H9 (cell line): ENCODE measurements around the gene USP20. TPM values are rescaled to one million over a fixed set of nuclear protein-coding genes. Genes with fewer than 3 reads are reported as not detected.

Experiments used
- DNase-seq: peaks from one replicate; pipeline ENCODE4 v3.0.0-alpha.2; 2017
- H2AFZ ChIP-seq: one replicate; pipeline ENCODE4 v1.6.1; 2013; ENCODE audit warnings: mild to moderate bottlenecking, low read length, control low read depth, moderate library complexity
- H2AK5ac ChIP-seq: 2 replicates; pipeline ENCODE4 v1.6.1; 2013; ENCODE audit warnings: low read length, control low read depth, mixed read lengths; ENCODE audit not compliant: insufficient read length
- H2BK120ac ChIP-seq: one replicate; pipeline ENCODE4 v1.6.1; 2013; ENCODE audit warnings: low read depth, mild to moderate bottlenecking, low read length, control low read depth, inconsistent platforms; ENCODE audit not compliant: poor library complexity, severe bottlenecking
- H2BK12ac ChIP-seq: 2 replicates; pipeline ENCODE4 v1.6.1; 2013; ENCODE audit warnings: low read length, control low read depth, mixed read lengths, low read depth; ENCODE audit not compliant: insufficient read length
- H2BK15ac ChIP-seq: 2 replicates; pipeline ENCODE4 v1.6.1; 2013; ENCODE audit warnings: low read depth, low read length, control low read depth
- H2BK20ac ChIP-seq: one replicate; pipeline ENCODE4 v1.6.1; 2013; ENCODE audit warnings: low read depth, mild to moderate bottlenecking, low read length, control low read depth, inconsistent platforms; ENCODE audit not compliant: poor library complexity, severe bottlenecking
- H2BK5ac ChIP-seq: 2 replicates; pipeline ENCODE4 v1.6.1; 2013; ENCODE audit warnings: low read length, control low read depth, mixed read lengths; ENCODE audit not compliant: insufficient read length
- H3K14ac ChIP-seq: 2 replicates; pipeline ENCODE4 v1.6.1; 2013; ENCODE audit warnings: low read length, control low read depth; ENCODE audit not compliant: insufficient read depth
- H3K18ac ChIP-seq: 2 replicates; pipeline ENCODE4 v1.6.1; 2013; ENCODE audit warnings: low read depth, mild to moderate bottlenecking, mixed read lengths, low read length, control low read depth; ENCODE audit not compliant: insufficient read length
- H3K23ac ChIP-seq: 2 replicates; pipeline ENCODE4 v1.6.1; 2013; ENCODE audit warnings: low read length, control low read depth, mixed read lengths, low read depth; ENCODE audit not compliant: insufficient read length
- H3K23me2 ChIP-seq: 2 replicates; pipeline ENCODE4 v1.6.1; 2013; ENCODE audit warnings: low read depth, mild to moderate bottlenecking, mixed read lengths, low read length, control low read depth; ENCODE audit not compliant: insufficient read length, poor library complexity, severe bottlenecking
- H3K27ac ChIP-seq: 2 replicates; pipeline ENCODE4 v1.5.1; 2013; ENCODE audit warnings: low read length, control low read depth, mixed read lengths, low read depth; ENCODE audit not compliant: insufficient read length
- H3K27me3 ChIP-seq: 2 replicates; pipeline ENCODE4 v1.6.1; 2013; ENCODE audit warnings: low read length, control low read depth, inconsistent platforms; ENCODE audit not compliant: insufficient read depth
- H3K4ac ChIP-seq: 2 replicates; pipeline ENCODE4 v1.6.1; 2013; ENCODE audit warnings: low read depth, mild to moderate bottlenecking, control low read depth, inconsistent platforms, low read length, moderate library complexity
- H3K4me1 ChIP-seq: 2 replicates; pipeline ENCODE4 v1.6.1; 2013; ENCODE audit warnings: low read length, control low read depth, inconsistent platforms; ENCODE audit not compliant: insufficient read depth
- H3K4me2 ChIP-seq: 2 replicates; pipeline ENCODE4 v1.6.1; 2013; ENCODE audit warnings: low read length, control low read depth, mixed read lengths; ENCODE audit not compliant: insufficient read length, insufficient read depth
- H3K56ac ChIP-seq: 2 replicates; pipeline ENCODE4 v1.6.1; 2013; ENCODE audit warnings: low read depth, mild to moderate bottlenecking, mixed read lengths, low read length, control low read depth; ENCODE audit not compliant: insufficient read length
- H3K79me1 ChIP-seq: 2 replicates; pipeline ENCODE4 v1.6.1; 2013; ENCODE audit warnings: low read depth, mild to moderate bottlenecking, moderate library complexity, low read length, control low read depth, inconsistent platforms; ENCODE audit not compliant: insufficient read depth, poor library complexity, severe bottlenecking
- H3K79me2 ChIP-seq: 2 replicates; pipeline ENCODE4 v1.6.1; 2013; ENCODE audit warnings: low read length, control low read depth, inconsistent platforms; ENCODE audit not compliant: insufficient read depth
- H3K9ac ChIP-seq: 2 replicates; pipeline ENCODE4 v1.6.1; 2013; ENCODE audit warnings: low read length, control low read depth, mixed read lengths; ENCODE audit not compliant: insufficient read length; ENCODE audit errors: extremely low read depth
- H3K9me3 ChIP-seq: one replicate; pipeline ENCODE4 v1.6.1; 2013; ENCODE audit warnings: low read depth, low read length, inconsistent platforms; ENCODE audit not compliant: control insufficient read depth
- H3T11ph ChIP-seq: one replicate; pipeline ENCODE4 v1.6.1; 2013; ENCODE audit warnings: mild to moderate bottlenecking, low read length, control low read depth, inconsistent platforms
- H4K20me1 ChIP-seq: one replicate; pipeline ENCODE4 v1.6.1; 2013; ENCODE audit not compliant: control insufficient read depth, insufficient read length, insufficient read depth
- H4K5ac ChIP-seq: 2 replicates; pipeline ENCODE4 v1.6.1; 2013; ENCODE audit warnings: low read depth, mild to moderate bottlenecking, mixed read lengths, low read length, control low read depth; ENCODE audit not compliant: insufficient read length
- H4K8ac ChIP-seq: replicated peaks from 2 replicates; pipeline ENCODE4 v1.6.1; 2013; ENCODE audit warnings: low read length, control low read depth, mixed read lengths, low read depth; ENCODE audit not compliant: insufficient read length
- H4K91ac ChIP-seq: 2 replicates; pipeline ENCODE4 v1.6.1; 2013; ENCODE audit warnings: low read depth, mild to moderate bottlenecking, moderate library complexity, mixed read lengths, low read length, control low read depth; ENCODE audit not compliant: insufficient read length
- H3K27ac Mint-ChIP-seq, 3 experiments: 2 replicates in 2 of 3; 3 replicates in 1 of 3; pipeline ENCODE4 v1.8.0; 2020 to 2021; ENCODE audit warnings: mixed read lengths in 3 of 3, mild to moderate bottlenecking in 1 of 3, moderate library complexity in 1 of 3
- H3K27me3 Mint-ChIP-seq: 2 replicates; pipeline ENCODE4 v1.8.0; 2021; ENCODE audit warnings: low read depth, mild to moderate bottlenecking, moderate library complexity, mixed read lengths
- H3K36me3 Mint-ChIP-seq, 3 experiments: 2 replicates in 2 of 3; 3 replicates in 1 of 3; pipeline ENCODE4 v1.8.0; 2020 to 2021; ENCODE audit warnings: low read depth in 3 of 3, mixed read lengths in 3 of 3; ENCODE audit not compliant: insufficient read depth in 1 of 3
- H3K4me1 Mint-ChIP-seq, 2 experiments: 2 replicates each; pipeline ENCODE4 v1.8.0; 2020; ENCODE audit warnings: mixed read lengths in 2 of 2
- H3K4me3 Mint-ChIP-seq, 2 experiments: 2 replicates in 1 of 2; 3 replicates in 1 of 2; pipeline ENCODE4 v1.8.0; 2020 to 2021; ENCODE audit warnings: mild to moderate bottlenecking in 2 of 2, mixed read lengths in 2 of 2, moderate library complexity in 1 of 2
- H3K9me3 Mint-ChIP-seq, 2 experiments: 2 replicates in 1 of 2; 3 replicates in 1 of 2; pipeline ENCODE4 v1.8.0; 2020; ENCODE audit warnings: mild to moderate bottlenecking in 2 of 2, mixed read lengths in 2 of 2, moderate library complexity in 1 of 2
- CTCF ChIP-seq: fragments of 200-600 bp; sonication (generic); conservative IDR thresholded peaks from 3 replicates; pipeline ENCODE4 v1.8.0; 2021; ENCODE audit warnings: antibody characterized with exemption, mild to moderate bottlenecking
- WGBS: extraction: QIAGEN DNeasy Blood & Tissue Kit; methylation state at CpG from one replicate; pipeline ENCODE4 v1.1.7; 2013; ENCODE audit warnings: missing lambda C conversion rate, low lambda C conversion rate, mixed read lengths; ENCODE audit not compliant: insufficient read length; ENCODE audit errors: extremely low coverage; 5-methylcytosine and 5-hydroxymethylcytosine counted together
- total RNA-seq: library from RNA; stranded (reverse); gene quantifications from 2 replicates; pipeline ENCODE4 v1.2.1, GENCODE V29; 2021

USP20 gene
- total RNA-seq, 1 experiment from 2014 or later: 20.9 TPM

DNA sequence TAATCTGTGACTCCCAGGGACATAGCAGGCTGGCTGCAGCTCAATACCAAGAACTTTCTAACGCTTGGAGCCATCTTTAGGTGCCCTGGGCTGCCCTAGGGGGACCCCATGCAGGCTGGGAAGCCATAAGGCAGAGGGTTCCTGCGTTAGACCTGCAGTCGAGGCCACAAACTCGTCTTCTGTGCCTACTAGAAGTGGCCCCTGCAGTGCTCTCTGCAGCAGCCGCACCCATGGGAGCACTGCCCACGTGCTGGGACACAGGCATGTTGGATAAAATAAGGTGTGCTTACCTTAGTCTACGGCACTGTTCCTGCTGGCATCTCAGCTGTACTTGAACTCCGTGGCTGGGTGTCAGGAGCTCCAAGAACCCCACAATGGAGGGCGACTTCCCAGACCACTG is 22.9 kb upstream of the USP20 start:
- Mint-ChIP-seq H3K27ac (peak overlapping the region in 1 of 3 experiments; percentile 66; a peak in 1 of 7 replicates), H3K9me3 (no peaks in the 10 kb centered on the region), H3K36me3 (peaks cover 30 to 86% (median 71%) of the 10 kb centered on the region in 3 experiments), H3K4me1 (no peaks in the 10 kb centered on the region), H3K27me3 (no peaks in the 10 kb centered on the region; the same call in 1 of the 2 replicates), H3K4me3 (no peak overlapping the region)
- no peak overlapping the region for H3K4me2 ChIP-seq
- no peak for TF ChIP-seq CTCF
- H4K20me1 ChIP-seq: no peaks in the 10 kb centered on the region
- H3K23ac ChIP-seq: no peak overlapping the region
- H3K79me1 ChIP-seq: no peaks in the 10 kb centered on the region
- no peak overlapping the region for H4K8ac ChIP-seq
- no peak for DNase-seq
- no peak overlapping the region for H2AFZ ChIP-seq
- H2BK12ac ChIP-seq: no peak overlapping the region
- no peak overlapping the region for H3T11ph ChIP-seq
- no peaks in the 10 kb centered on the region for H3K23me2 ChIP-seq
- no peaks in the 10 kb centered on the region for H3K79me2 ChIP-seq
- H4K5ac ChIP-seq: no peak overlapping the region
- no peak overlapping the region for H4K91ac ChIP-seq
- no peak overlapping the region for H2BK20ac ChIP-seq
- no peak overlapping the region for H3K56ac ChIP-seq
- no peak overlapping the region for H3K18ac ChIP-seq
- no CpG with 5 or more reads among the region's 9 CpGs for WGBS
- H2AK5ac ChIP-seq: no peak overlapping the region
- no peak overlapping the region for H2BK15ac ChIP-seq
- H3K14ac ChIP-seq: no peak overlapping the region
- H3K27me3 ChIP-seq: no peaks in the 10 kb centered on the region
- no peak overlapping the region for H2BK5ac ChIP-seq
- no peaks in the 10 kb centered on the region for H3K4me1 ChIP-seq
- H3K27ac ChIP-seq: no peak overlapping the region
- no peaks in the 10 kb centered on the region for H3K9me3 ChIP-seq
- no peak overlapping the region for H2BK120ac ChIP-seq
- H3K4ac ChIP-seq: no peak overlapping the region
- no peak overlapping the region for H3K9ac ChIP-seq
